Ovary (tissue), 9 donors: ENCODE data around the gene CCNA1. TPM values are rescaled to one million over a fixed set of nuclear protein-coding genes. Genes with fewer than 3 reads are reported as not detected.

ENCODE experiments used
- DNase-seq, 5 donors: peaks; one replicate each; pipeline ENCODE4 v3.0.0-alpha.2; 2019 to 2020
- H3K27ac ChIP-seq, 2 donors: fragments of 200-600 bp; one replicate each; pipeline versions ENCODE4 v1.5.1 to v1.8.0; 2019 to 2022
- H3K27me3 ChIP-seq: fragments of 200-600 bp; one replicate; pipeline ENCODE4 v1.8.0; 2022
- H3K36me3 ChIP-seq: fragments of 200-600 bp; sonication (generic); one replicate; pipeline ENCODE4 v1.5.1; 2019
- H3K4me1 ChIP-seq: one replicate; pipeline ENCODE4 v1.8.1; 2013; ENCODE audit warnings: mild to moderate bottlenecking, moderate library complexity; ENCODE audit not compliant: insufficient read depth
- H3K4me3 ChIP-seq: fragments of 200-600 bp; sonication (generic); one replicate; pipeline ENCODE4 v1.5.1; 2017
- H3K9me3 ChIP-seq, 2 donors: fragments of 200-600 bp in 1 of 2; sonication (generic) in 1 of 2; one replicate each; pipeline versions ENCODE4 v1.5.1 to v1.8.1; 2013 to 2019; ENCODE audit warnings: mild to moderate bottlenecking in 1 of 2, moderate library complexity in 1 of 2
- CTCF ChIP-seq, 3 donors: fragments of 450-650 bp in 2 of 3; fragments of 200-600 bp in 1 of 3; IDR thresholded peaks; one replicate each; pipeline versions ENCODE4 v1.5.1 to v1.8.0; 2016 to 2022; ENCODE audit warnings: antibody characterized with exemption in 3 of 3, mild to moderate bottlenecking in 1 of 3
- EP300 ChIP-seq: sonication (generic); formaldehyde crosslinking; IDR thresholded peaks from one replicate; pipeline ENCODE4 v1.6.1; 2017; ENCODE audit warnings: antibody characterized with exemption
- POLR2A ChIP-seq: fragments of 450-650 bp; IDR thresholded peaks from one replicate; pipeline ENCODE4 v1.6.1; 2017; ENCODE audit warnings: antibody characterized with exemption, mild to moderate bottlenecking, moderate library complexity
- WGBS, 3 donors: extraction: QIAGEN DNeasy Blood & Tissue Kit in 1 of 3; methylation state at CpG; one replicate each; pipeline versions ENCODE4 v1.1.5 to v1.1.7; 2013 to 2017; 5-methylcytosine and 5-hydroxymethylcytosine counted together
- intact Hi-C, 4 donors: fragments of 100-400 bp; cut with DNase I; formaldehyde crosslinking; loops; one replicate each; pipeline versions ENCODE4 v1.11.0 to v1.15.1; 2022 to 2023
- polyA plus RNA-seq, 2 donors: library from polyadenylated mRNA; stranded (reverse); fragments of 200-250 nt in 1 of 2; fragments of 350-450 nt in 1 of 2; fragmentation: Illumina TruSeq in 1 of 2; extraction: RNeasy Lipid Tissue Mini Kit (QIAGEN cat#74804) in 1 of 2; gene quantifications; one replicate each; pipeline ENCODE4 v1.2.3, GENCODE V29; 2013 to 2014
- total RNA-seq, 7 donors: library from RNA; depleted of rRNA in 2 of 7; stranded (reverse); fragments of >200 nt in 2 of 7; fragmentation: NEBNext Ultra II Directional in 3 of 7; extraction: Animal tissue kit (Norgen Biotek cat#: 25700) in 3 of 7; gene quantifications; one replicate each; pipeline versions ENCODE4 v1.1.0 to v1.2.4, GENCODE V29; 2016 to 2023
- donor health status: DM: no; HTN: no; CAD: no; lungs with moderate emphysema.
- donor health status: DM: no; HTN: no; CAD: no.
- donor health status: Bipolar disorder and iron deficiency.
- donor health status: DM: yes; HTN: yes; CAD: no.
- donor health status: DM: no; HTN: no; CAD: no.
- donor health status: DM: yes; HTN: yes; CAD: no.

The CCNA1 gene
- total and polyA plus RNA-seq, 9 donors: 0.13 to 12.5 (median 1.1) TPM; not detected in 2

- DNase-seq: no peak
- intact Hi-C loops: loop anchor here in 2 of 4 donors (10.0 kb wide), 2 partner anchors 304 to 1054 kb away; no protein-coding TSS in a partner anchor
- Histone ChIP-seq H3K27ac (no peak overlapping the region), H3K4me3 (no peak overlapping the region), H3K4me1 (peaks cover 12% of the 10 kb centered on the region), H3K36me3 (no peaks in the 10 kb centered on the region), H3K9me3 (no peaks in the 10 kb centered on the region), H3K27me3 (no peaks in the 10 kb centered on the region)
- no peak for TF ChIP-seq CTCF (IDR thresholded peaks at IDR 0.05)
- TF ChIP-seq POLR2A: no peak
- TF ChIP-seq EP300: no peak
- 9 to 18% (median 14%) methylated on average over 34 of the region's 34 CpGs for WGBS, 3 donors
Measured at GRCh38 chr13:36430247-36431203, 1.8 kb upstream of the CCNA1 start.

GRCh38 chr13:36431204-36432105 is 840 bp upstream of the CCNA1 start:
- TF ChIP-seq CTCF (IDR thresholded peaks at IDR 0.05): no peak
- no peak for TF ChIP-seq POLR2A
- TF ChIP-seq EP300: no peak
- H3K36me3 ChIP-seq: no peaks in the 10 kb centered on the region
- DNase-seq: peak in 2 of 5 donors; percentile 30 to 34
- no peaks in the 10 kb centered on the region for H3K9me3 ChIP-seq
- no peaks in the 10 kb centered on the region for H3K27me3 ChIP-seq
- peaks cover 12% of the 10 kb centered on the region for H3K4me1 ChIP-seq
- H3K27ac ChIP-seq: no peak overlapping the region
- intact Hi-C loops: loop anchor here in 2 of 4 donors (10.0 kb wide), 2 partner anchors 303 to 1053 kb away; no protein-coding TSS in a partner anchor
- H3K4me3 ChIP-seq: peak overlapping the region; percentile 44
- WGBS, 3 donors: 1 to 3% (median 2%) methylated on average over 50 to 85 of the region's 85 CpGs

GRCh38 chr13:36436811-36437210 is 4.5 kb downstream of the CCNA1 start:
- Histone ChIP-seq H3K4me1 (peaks cover 6% of the 10 kb centered on the region), H3K9me3 (no peaks in the 10 kb centered on the region), H3K4me3 (no peak overlapping the region), H3K27me3 (no peaks in the 10 kb centered on the region), H3K27ac (no peak overlapping the region), H3K36me3 (no peaks in the 10 kb centered on the region)
- intact Hi-C loops: loop anchor here in 2 of 4 donors (10.0 kb wide), 2 partner anchors 298 to 1048 kb away; no protein-coding TSS in a partner anchor
- DNase-seq: no peak
- TF ChIP-seq CTCF (IDR thresholded peaks at IDR 0.05) (no peak), EP300 (no peak), POLR2A (no peak)
- 86 to 89% (median 87%) methylated on average over 4 of the region's 4 CpGs for WGBS, 3 donors
